K562 (cell line): ENCODE measurements around the gene ABCC9. TPM values are rescaled to one million over a fixed set of nuclear protein-coding genes. Genes with fewer than 3 reads are reported as not detected.

ENCODE experiments used
- ATAC-seq: fragments of 200-7000 bp; cut with Tn5 transposase; 3 replicates; pipeline ENCODE4 v1.9.1; 2020; ENCODE audit warnings: moderate library complexity
- BruUV-seq: library from RNA; stranded (reverse); fragments of 400-500 nt; replicated peaks from 2 replicates; lab custom pipeline; 2021; lab: Mats Ljungman, UMichigan
- CTCF ChIA-PET: fragments of 300-600 bp; formaldehyde crosslinking; extraction: SDS; loops from one replicate; lab custom pipeline; 2021; ENCODE audit warnings: low intra/inter-chr PET ratio; lab: Yijun Ruan, JAX
- POLR2A ChIA-PET: fragments of 300-600, 350-650 bp; sonication (Branson Sonifier 250); formaldehyde crosslinking; extraction: SDS; loops from one replicate; lab custom pipeline; 2021; ENCODE audit warnings: antibody characterized with exemption, inconsistent platforms; lab: Yijun Ruan, JAX
- DNase-seq, 4 experiments: peaks; one replicate each; pipeline versions ENCODE4 v3.0.0 to v3.0.0-alpha.2; 2011 to 2018; ENCODE audit warnings: low spot score in 3 of 4, mixed read lengths in 3 of 4; ENCODE audit errors: extremely low read depth in 1 of 4
- FAIRE-seq: peaks from 2 replicates; lab custom pipeline; 2011; peaks lifted over from hg19 to GRCh38; lab: Jason Lieb, UNC
- H2AFZ ChIP-seq: 2 replicates; pipeline ENCODE4 v1.6.0; 2011; ENCODE audit warnings: low read depth, low read length, control low read depth, inconsistent platforms
- H3K27ac ChIP-seq: fragments of 200-600 bp; 3 replicates; pipeline ENCODE4 v1.8.0; 2011; ENCODE audit warnings: low read depth, mild to moderate bottlenecking, control low read depth, inconsistent platforms, low read length, moderate library complexity, mixed read lengths; ENCODE audit errors: extremely low read depth
- H3K27me3 ChIP-seq, 2 experiments: fragments of 300-600 bp in 1 of 2; 2 replicates in 1 of 2; 3 replicates in 1 of 2; pipeline versions ENCODE4 v1.6.0 to v1.8.0; 2011; ENCODE audit warnings: inconsistent platforms in 2 of 2, low read length in 2 of 2, mild to moderate bottlenecking in 1 of 2, mixed read lengths in 1 of 2, moderate library complexity in 1 of 2; ENCODE audit not compliant: control insufficient read depth in 2 of 2, insufficient read depth in 2 of 2
- H3K36me3 ChIP-seq: fragments of 300-600 bp; 3 replicates; pipeline ENCODE4 v1.8.0; 2011; ENCODE audit warnings: mild to moderate bottlenecking, low read length, inconsistent platforms; ENCODE audit not compliant: control insufficient read depth, insufficient read depth
- H3K4me1 ChIP-seq, 2 experiments: fragments of 200-600 bp in 1 of 2; replicated peaks in 1 of 2; 2 replicates in 1 of 2; 3 replicates in 1 of 2; pipeline versions ENCODE4 v1.5.1 to v1.8.0; 2011; ENCODE audit warnings: inconsistent platforms in 2 of 2, low read length in 2 of 2, mild to moderate bottlenecking in 1 of 2, mixed read lengths in 1 of 2, moderate library complexity in 1 of 2; ENCODE audit not compliant: control insufficient read depth in 2 of 2, insufficient read depth in 2 of 2
- H3K4me2 ChIP-seq: 2 replicates; pipeline ENCODE4 v1.6.1; 2011; ENCODE audit warnings: low read length, control low read depth, inconsistent platforms, mixed read lengths; ENCODE audit not compliant: insufficient read depth
- H3K4me3 ChIP-seq: fragments of 200-600 bp; sonication (generic), shearing (Covaris generic); 2 replicates; pipeline ENCODE4 v1.5.1; 2016; ENCODE audit warnings: control low read depth, inconsistent platforms
- H3K79me2 ChIP-seq: fragments of 200-600 bp; 3 replicates; pipeline ENCODE4 v1.8.0; 2011; ENCODE audit warnings: low read length, inconsistent platforms; ENCODE audit not compliant: control insufficient read depth, insufficient read depth
- H3K9ac ChIP-seq, 2 experiments: 2 replicates each; pipeline versions ENCODE4 v1.6.0 to v1.6.1; 2011; ENCODE audit warnings: low read depth in 2 of 2, low read length in 2 of 2, control low read depth in 1 of 2, inconsistent platforms in 1 of 2, mild to moderate bottlenecking in 1 of 2, mixed read lengths in 1 of 2; ENCODE audit not compliant: insufficient read depth in 1 of 2
- H3K9me1 ChIP-seq: one replicate; pipeline ENCODE4 v1.6.0; 2011; ENCODE audit warnings: inconsistent platforms, mild to moderate bottlenecking, low read length, moderate library complexity; ENCODE audit not compliant: control insufficient read depth, insufficient read depth
- H3K9me3 ChIP-seq: replicated peaks from 2 replicates; pipeline ENCODE4 v1.5.1; 2011; ENCODE audit warnings: low read depth, low read length, inconsistent platforms; ENCODE audit not compliant: control insufficient read depth, insufficient read depth
- H4K20me1 ChIP-seq: replicated peaks from 2 replicates; pipeline ENCODE4 v1.6.1; 2011; ENCODE audit warnings: low read length, inconsistent platforms, mixed read lengths; ENCODE audit not compliant: control insufficient read depth, insufficient read depth
- ARID1B ChIP-seq: fragments of 450-650 bp; IDR thresholded peaks from 2 replicates; pipeline ENCODE4 v1.6.1; 2016; ENCODE audit warnings: antibody characterized with exemption, mild to moderate bottlenecking, inconsistent platforms
- BRD4 ChIP-seq: fragments of 200-600 bp; sonication (generic); IDR thresholded peaks from 2 replicates; pipeline ENCODE4 v1.6.1; 2017; ENCODE audit warnings: inconsistent platforms
- BRD9 ChIP-seq: fragments of 450-650 bp; IDR thresholded peaks from 2 replicates; pipeline ENCODE4 v1.6.1; 2018; ENCODE audit warnings: low read depth; ENCODE audit not compliant: partially characterized antibody
- BRF1 ChIP-seq: IDR thresholded peaks from 3 replicates; pipeline ENCODE4 v1.6.1; 2011; ENCODE audit warnings: borderline replicate concordance, mild to moderate bottlenecking; ENCODE audit not compliant: insufficient read length; ENCODE audit errors: extremely low read depth
- E2F4 ChIP-seq: sonication (generic); formaldehyde crosslinking; IDR thresholded peaks from 2 replicates; pipeline ENCODE4 v1.8.0; 2022; ENCODE audit warnings: mild to moderate bottlenecking, low read depth, missing genetic modification reagents
- ETV6 ChIP-seq, 3 experiments: fragments of 150-350 bp in 1 of 3; sonication (generic) in 1 of 3; formaldehyde crosslinking in 1 of 3; IDR thresholded peaks; 2 replicates each; pipeline versions ENCODE4 v1.6.1 to v1.8.0; 2014 to 2022; ENCODE audit warnings: borderline replicate concordance in 2 of 3, low read depth in 2 of 3, antibody characterized with exemption in 1 of 3, low read length in 1 of 3, mild to moderate bottlenecking in 1 of 3, missing genetic modification reagents in 1 of 3
- HNRNPL ChIP-seq: fragments of 200-400 bp; formaldehyde crosslinking; IDR thresholded peaks from 2 replicates; pipeline ENCODE4 v1.6.1; 2017; ENCODE audit warnings: low read depth, mild to moderate bottlenecking, low read length
- PRDM10 ChIP-seq: fragments of 450-650 bp; IDR thresholded peaks from 2 replicates; pipeline ENCODE4 v1.6.1; 2018; ENCODE audit not compliant: partially characterized antibody
- RB1 ChIP-seq: fragments of 450-650 bp; IDR thresholded peaks from 2 replicates; pipeline ENCODE4 v1.6.1; 2017; ENCODE audit warnings: low read depth, mild to moderate bottlenecking
- SMAD3 ChIP-seq: fragments of 450-650 bp; formaldehyde crosslinking; conservative IDR thresholded peaks from 2 replicates; pipeline ENCODE4 v1.4.0; 2020; ENCODE audit warnings: mild to moderate bottlenecking
- ZBTB1 ChIP-seq: sonication (generic); formaldehyde crosslinking; IDR thresholded peaks from 2 replicates; pipeline ENCODE4 v1.8.1; 2023; ENCODE audit warnings: missing genetic modification reagents, low read depth, mild to moderate bottlenecking, borderline replicate concordance
- WGBS: fragments of 100-300 bp; shearing (Covaris generic); methylation state at CpG from one replicate; pipeline ENCODE4 v1.1.6; 2016; ENCODE audit warnings: low coverage, mixed read lengths; ENCODE audit not compliant: insufficient coverage; ENCODE audit errors: missing lambda C conversion rate; 5-methylcytosine and 5-hydroxymethylcytosine counted together
- in situ Hi-C: fragments of 300-500 bp; cut with MboI; formaldehyde crosslinking; loops from 4 replicates; pipeline ENCODE4 v1.15.0; 2018; ENCODE audit warnings: inconsistent platforms, mixed read lengths
- intact Hi-C: fragments of 100-400 bp; cut with micrococcal nuclease; formaldehyde crosslinking; loops from 2 replicates; pipeline ENCODE4 v1.14.2; 2022
- polyA plus RNA-seq, 8 experiments: library from polyadenylated mRNA; depleted of rRNA in 4 of 8; stranded (reverse) in 5 of 8; unstranded in 3 of 8; fragments of >200 nt; fragmentation: Nextera tagmentation in 2 of 8; fragmentation: Illumina TruSeq in 1 of 8; extraction: Ambion mirVana in 2 of 8; extraction: Trizol in 1 of 8; gene quantifications; 2 replicates each; pipeline versions ENCODE4 v1.2.1 to v1.2.3, GENCODE V29; 2011 to 2014; ENCODE audit warnings: inconsistent platforms in 1 of 8, missing spikeins in 1 of 8
- total RNA-seq, 7 experiments: library from RNA; depleted of rRNA in 6 of 7; stranded (reverse); fragments of >200 nt in 6 of 7; fragmentation: Illumina TruSeq in 2 of 7; extraction: Trizol in 2 of 7; gene quantifications; 2 replicates each; pipeline versions ENCODE4 v1.2.1 to v1.2.3, GENCODE V29; 2011 to 2021; ENCODE audit warnings: low replicate concordance in 1 of 7
- TF ChIP-seq, protein P1 (sequence below): fragments of 450-650 bp; formaldehyde crosslinking; IDR thresholded peaks from 2 replicates; pipeline ENCODE4 v1.4.0; 2022; ENCODE audit warnings: missing genetic modification characterization
- TF ChIP-seq, protein P2 (sequence below), 2 experiments: IDR thresholded peaks; 2 replicates each; pipeline ENCODE4 v1.6.1; 2012; ENCODE audit warnings: improper control_type of control experiment in 2 of 2, low read depth in 2 of 2, low read length in 2 of 2, borderline replicate concordance in 1 of 2

Gene ABCC9
- total and polyA plus RNA-seq, 9 of the 15 experiments (the other 6 are each of a cell fraction or from before 2014, with no cell fraction given): 0.05 to 0.40 (median 0.18) TPM

GRCh38 chr12:21786041-21786531 lies 155.1 kb downstream of the ABCC9 start:
- Histone ChIP-seq H3K4me1 (no peaks in the 10 kb centered on the region), H3K9me3 (no peaks in the 10 kb centered on the region), H3K79me2 (no peaks in the 10 kb centered on the region), H3K27ac (no peak overlapping the region), H3K4me3 (no peak overlapping the region), H2AFZ (no peak overlapping the region), H3K27me3 (no peaks in the 10 kb centered on the region), H3K9ac (no peak overlapping the region), H3K4me2 (no peak overlapping the region), H4K20me1 (no peaks in the 10 kb centered on the region), H3K36me3 (no peaks in the 10 kb centered on the region), H3K9me1 (no peaks in the 10 kb centered on the region)
- FAIRE-seq (no peak), DNase-seq (no peak), ATAC-seq (no peak)
- intact Hi-C loops (no loop called here), in situ Hi-C loops (no loop called here)
- 45% methylated on average over 2 of the region's 3 CpGs for WGBS
- POLR2A ChIA-PET: no interaction called here
- no TSS peak for BruUV-seq
- CTCF ChIA-PET: no interaction called here
- TF ChIP-seq PRDM10: no peak
- TF ChIP-seq, protein P1, sequence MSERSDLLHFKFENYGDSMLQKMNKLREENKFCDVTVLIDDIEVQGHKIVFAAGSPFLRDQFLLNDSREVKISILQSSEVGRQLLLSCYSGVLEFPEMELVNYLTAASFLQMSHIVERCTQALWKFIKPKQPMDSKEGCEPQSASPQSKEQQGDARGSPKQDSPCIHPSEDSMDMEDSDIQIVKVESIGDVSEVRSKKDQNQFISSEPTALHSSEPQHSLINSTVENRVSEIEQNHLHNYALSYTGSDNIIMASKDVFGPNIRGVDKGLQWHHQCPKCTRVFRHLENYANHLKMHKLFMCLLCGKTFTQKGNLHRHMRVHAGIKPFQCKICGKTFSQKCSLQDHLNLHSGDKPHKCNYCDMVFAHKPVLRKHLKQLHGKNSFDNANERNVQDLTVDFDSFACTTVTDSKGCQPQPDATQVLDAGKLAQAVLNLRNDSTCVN (CRISPR knock-in tag): no peak
- TF ChIP-seq, protein P2, sequence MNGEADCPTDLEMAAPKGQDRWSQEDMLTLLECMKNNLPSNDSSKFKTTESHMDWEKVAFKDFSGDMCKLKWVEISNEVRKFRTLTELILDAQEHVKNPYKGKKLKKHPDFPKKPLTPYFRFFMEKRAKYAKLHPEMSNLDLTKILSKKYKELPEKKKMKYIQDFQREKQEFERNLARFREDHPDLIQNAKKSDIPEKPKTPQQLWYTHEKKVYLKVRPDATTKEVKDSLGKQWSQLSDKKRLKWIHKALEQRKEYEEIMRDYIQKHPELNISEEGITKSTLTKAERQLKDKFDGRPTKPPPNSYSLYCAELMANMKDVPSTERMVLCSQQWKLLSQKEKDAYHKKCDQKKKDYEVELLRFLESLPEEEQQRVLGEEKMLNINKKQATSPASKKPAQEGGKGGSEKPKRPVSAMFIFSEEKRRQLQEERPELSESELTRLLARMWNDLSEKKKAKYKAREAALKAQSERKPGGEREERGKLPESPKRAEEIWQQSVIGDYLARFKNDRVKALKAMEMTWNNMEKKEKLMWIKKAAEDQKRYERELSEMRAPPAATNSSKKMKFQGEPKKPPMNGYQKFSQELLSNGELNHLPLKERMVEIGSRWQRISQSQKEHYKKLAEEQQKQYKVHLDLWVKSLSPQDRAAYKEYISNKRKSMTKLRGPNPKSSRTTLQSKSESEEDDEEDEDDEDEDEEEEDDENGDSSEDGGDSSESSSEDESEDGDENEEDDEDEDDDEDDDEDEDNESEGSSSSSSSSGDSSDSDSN (IDR thresholded peaks at IDR 0.05; ENCODE audit: borderline replicate concordance in 1 of 2, low read depth in 2 of 2, low read length in 2 of 2): no peak
- TF ChIP-seq BRF1: no peak
- TF ChIP-seq ZBTB1 (CRISPR knock-in tag): no peak
- no peak for TF ChIP-seq BRD9
- no peak for TF ChIP-seq ARID1B
- no peak for TF ChIP-seq SMAD3 (CRISPR knock-in tag)
- no peak for TF ChIP-seq RB1
- TF ChIP-seq E2F4 (CRISPR knock-in tag): no peak
- no peak for TF ChIP-seq HNRNPL
- no peak for TF ChIP-seq BRD4
- TF ChIP-seq ETV6 (IDR thresholded peaks at IDR 0.05; ENCODE audit: borderline replicate concordance in 1 of 2, low read depth in 2 of 2, low read length in 1 of 2): no peak
- no peak for TF ChIP-seq ETV6 (CRISPR knock-in tag; IDR thresholded peaks at IDR 0.05; ENCODE audit: borderline replicate concordance)
